Smooth muscle cell (in vitro differentiated cells): ENCODE results near the gene FAM13B. TPM values are rescaled to one million over a fixed set of nuclear protein-coding genes. Genes with fewer than 3 reads are reported as not detected.

Experiments
- DNase-seq: peaks from one replicate; lab custom pipeline; 2025; ENCODE audit not compliant: unreplicated experiment; lab: John Stamatoyannopoulos, UW
- H2AFZ ChIP-seq: fragments of 200-600 bp; sonication (generic); 2 replicates; pipeline ENCODE4 v1.6.0; 2016; ENCODE audit warnings: antibody characterized with exemption, low read depth, mild to moderate bottlenecking
- H3F3A ChIP-seq: fragments of 200-600 bp; sonication (generic); 2 replicates; pipeline ENCODE4 v1.6.0; 2017; ENCODE audit warnings: antibody characterized with exemption, low read depth
- H3K27ac ChIP-seq: fragments of 200-600 bp; sonication (generic); 2 replicates; pipeline ENCODE4 v1.5.1; 2016; ENCODE audit warnings: low read depth, mild to moderate bottlenecking
- H3K27me3 ChIP-seq: fragments of 200-600 bp; sonication (generic); 2 replicates; pipeline ENCODE4 v1.6.1; 2016; ENCODE audit warnings: low read depth, mild to moderate bottlenecking
- H3K36me3 ChIP-seq: fragments of 200-600 bp; sonication (generic); 2 replicates; pipeline ENCODE4 v1.5.1; 2016; ENCODE audit warnings: low read depth
- H3K4me1 ChIP-seq: fragments of 200-600 bp; sonication (generic); 2 replicates; pipeline ENCODE4 v1.5.1; 2016; ENCODE audit warnings: low read depth
- H3K4me2 ChIP-seq: fragments of 200-600 bp; sonication (generic); 2 replicates; pipeline ENCODE4 v1.6.0; 2016; ENCODE audit warnings: mild to moderate bottlenecking
- H3K4me3 ChIP-seq: fragments of 200-600 bp; sonication (generic); 2 replicates; pipeline ENCODE4 v1.5.1; 2016; ENCODE audit warnings: mild to moderate bottlenecking
- H3K79me2 ChIP-seq: fragments of 200-600 bp; sonication (generic); 2 replicates; pipeline ENCODE4 v1.6.0; 2016; ENCODE audit warnings: low read depth, mild to moderate bottlenecking
- H3K9ac ChIP-seq: fragments of 200-600 bp; sonication (generic); 2 replicates; pipeline ENCODE4 v1.6.0; 2016; ENCODE audit warnings: low read depth
- H3K9me3 ChIP-seq: fragments of 200-600 bp; sonication (generic); replicated peaks from 2 replicates; pipeline ENCODE4 v1.5.1; 2016; ENCODE audit warnings: low read depth
- H4K20me1 ChIP-seq: fragments of 200-600 bp; sonication (generic); 2 replicates; pipeline ENCODE4 v1.6.0; 2016; ENCODE audit warnings: low read depth
- CTCF ChIP-seq: fragments of 200-600 bp; sonication (generic); IDR thresholded peaks from 2 replicates; pipeline ENCODE4 v1.5.1; 2017; ENCODE audit warnings: borderline replicate concordance, mild to moderate bottlenecking, antibody characterized with exemption; ENCODE audit not compliant: insufficient read depth, poor library complexity, severe bottlenecking
- WGBS: methylation state at CpG from one replicate; pipeline ENCODE4 v1.1.7; 2016; ENCODE audit warnings: low lambda C conversion rate; 5-methylcytosine and 5-hydroxymethylcytosine counted together
- polyA plus RNA-seq: library from polyadenylated mRNA; unstranded; fragments of >200 nt; fragmentation: Nextera tagmentation; extraction: Ambion mirVana; gene quantifications from 2 replicates; pipeline ENCODE4 v1.2.1, GENCODE V29; 2016
- total RNA-seq: library from RNA; depleted of rRNA; stranded (reverse); fragments of >200 nt; gene quantifications from 2 replicates; pipeline ENCODE4 v1.2.3, GENCODE V29; 2014

FAM13B gene
- total and polyA plus RNA-seq, 2 experiments from 2014 or later: 3.8 to 15.1 TPM

- H3K9ac ChIP-seq: no peak overlapping the region
- no peak overlapping the region for H3K4me3 ChIP-seq
- no peak for DNase-seq
- H3K4me2 ChIP-seq: no peak overlapping the region
- H3K27me3 ChIP-seq: no peaks in the 10 kb centered on the region
- no peak for TF ChIP-seq CTCF
- 87% methylated on average over 5 of the region's 5 CpGs for WGBS
- H3K79me2 ChIP-seq: no peaks in the 10 kb centered on the region
- no peaks in the 10 kb centered on the region for H3F3A ChIP-seq
- no peaks in the 10 kb centered on the region for H4K20me1 ChIP-seq
- no peaks in the 10 kb centered on the region for H3K9me3 ChIP-seq
- H2AFZ ChIP-seq: no peak overlapping the region
- no peaks in the 10 kb centered on the region for H3K4me1 ChIP-seq
- no peaks in the 10 kb centered on the region for H3K36me3 ChIP-seq
- H3K27ac ChIP-seq: no peak overlapping the region
Observed at GRCh38 chr5:137901011-137901817, 131.7 kb downstream of the FAM13B start.

DNA sequence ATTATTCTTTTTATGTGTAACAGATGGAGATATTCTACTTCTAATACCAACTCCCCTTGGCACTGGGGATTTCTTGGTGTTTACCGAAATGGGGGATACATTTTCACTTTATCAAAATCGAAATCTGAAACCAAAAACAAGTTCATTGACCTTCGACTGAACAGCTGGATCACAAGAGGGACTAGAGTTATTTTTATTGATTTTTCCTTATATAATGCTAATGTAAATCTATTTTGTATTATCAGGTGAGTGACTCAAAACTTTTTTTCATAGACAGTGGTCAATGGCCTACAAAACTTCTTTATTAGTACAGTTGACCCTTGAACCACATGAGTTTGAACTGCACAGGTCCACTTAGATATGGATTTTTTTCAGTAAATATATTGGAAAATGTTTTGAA, 133.4 kb downstream of the FAM13B start:
- Histone ChIP-seq H2AFZ (no peak overlapping the region), H3K79me2 (no peaks in the 10 kb centered on the region), H3K9ac (no peak overlapping the region), H3K36me3 (no peaks in the 10 kb centered on the region), H3K27ac (no peak overlapping the region), H3K27me3 (no peaks in the 10 kb centered on the region), H3F3A (no peaks in the 10 kb centered on the region), H3K4me1 (no peaks in the 10 kb centered on the region), H3K9me3 (no peaks in the 10 kb centered on the region), H3K4me2 (no peak overlapping the region), H4K20me1 (no peaks in the 10 kb centered on the region), H3K4me3 (no peak overlapping the region)
- no peak for TF ChIP-seq CTCF
- WGBS: 93% methylated on average over 3 of the region's 3 CpGs
- no peak for DNase-seq

DNA sequence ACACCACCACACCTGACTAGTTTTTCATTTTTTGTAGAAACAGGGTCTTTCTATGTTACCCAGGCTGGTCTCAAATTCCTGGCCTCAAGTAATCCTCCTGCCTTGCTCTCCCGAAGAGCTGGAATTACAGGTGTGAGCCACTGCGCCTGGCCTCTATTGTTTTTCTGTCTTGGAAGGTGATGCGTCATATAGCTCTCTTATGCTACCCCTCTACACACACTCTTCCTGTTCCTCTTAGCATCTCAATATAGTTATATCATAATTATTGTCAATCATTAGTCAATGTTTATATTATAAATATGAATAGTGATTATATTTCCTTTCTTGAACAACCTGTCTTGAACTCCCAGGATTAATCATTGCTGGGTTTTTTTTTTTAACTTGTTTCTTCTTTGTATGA, 136.3 kb downstream of the FAM13B start:
- no peak for DNase-seq
- no peak overlapping the region for H2AFZ ChIP-seq
- no peaks in the 10 kb centered on the region for H3K4me1 ChIP-seq
- WGBS: 92% methylated on average over 3 of the region's 3 CpGs
- no peak for TF ChIP-seq CTCF
- H3K36me3 ChIP-seq: no peaks in the 10 kb centered on the region
- H3K9ac ChIP-seq: no peak overlapping the region
- H3K27ac ChIP-seq: no peak overlapping the region
- H3K79me2 ChIP-seq: no peaks in the 10 kb centered on the region
- H4K20me1 ChIP-seq: no peaks in the 10 kb centered on the region
- no peak overlapping the region for H3K4me2 ChIP-seq
- no peak overlapping the region for H3K4me3 ChIP-seq
- no peaks in the 10 kb centered on the region for H3K27me3 ChIP-seq
- H3K9me3 ChIP-seq: no peaks in the 10 kb centered on the region
- no peaks in the 10 kb centered on the region for H3F3A ChIP-seq

DNA sequence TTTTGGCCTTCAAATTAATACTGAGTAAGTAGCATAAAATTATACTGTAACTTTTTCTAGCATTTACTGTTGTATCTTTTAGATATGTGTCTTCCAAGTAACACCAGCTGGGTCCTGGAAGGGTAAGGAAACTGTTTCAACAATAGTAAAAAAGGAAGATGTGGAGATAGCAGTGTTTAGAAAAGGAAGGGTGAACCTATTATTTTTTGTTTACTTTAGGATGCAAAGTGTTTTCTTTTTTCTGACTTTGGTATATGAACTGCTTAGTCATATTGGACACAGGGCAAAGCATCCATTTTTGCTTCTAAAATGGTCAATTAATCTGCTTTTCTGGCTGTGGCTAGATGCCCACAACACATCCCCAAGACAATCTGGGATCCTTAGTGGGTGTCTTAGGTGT, 138.3 kb downstream of the FAM13B start:
- no peaks in the 10 kb centered on the region for H3K9me3 ChIP-seq
- no peak overlapping the region for H3K4me3 ChIP-seq
- H3F3A ChIP-seq: no peaks in the 10 kb centered on the region
- no peaks in the 10 kb centered on the region for H4K20me1 ChIP-seq
- no peak overlapping the region for H3K27ac ChIP-seq
- H3K9ac ChIP-seq: no peak overlapping the region
- TF ChIP-seq CTCF: no peak
- no peaks in the 10 kb centered on the region for H3K79me2 ChIP-seq
- no peak overlapping the region for H3K4me2 ChIP-seq
- H3K27me3 ChIP-seq: no peaks in the 10 kb centered on the region
- no peaks in the 10 kb centered on the region for H3K36me3 ChIP-seq
- H2AFZ ChIP-seq: no peak overlapping the region
- H3K4me1 ChIP-seq: no peaks in the 10 kb centered on the region
- no peak for DNase-seq
